Activated CD8-positive, alpha-beta memory T cell treated with anti-CD3 and anti-CD28 coated beads for 36 hours (primary cell): Measurements from ENCODE around the gene BEGAIN. TPM values are rescaled to one million over a fixed set of nuclear protein-coding genes. Genes with fewer than 3 reads are reported as not detected.

Experiments used
- CTCF ChIA-PET: fragments of 350-600 bp; sonication (Branson Sonifier 250); formaldehyde crosslinking; loops from one replicate; lab custom pipeline; 2021; ENCODE audit warnings: antibody characterized with exemption; lab: Charles Lee
- POLR2A ChIA-PET: fragments of 350-600 bp; sonication (Branson Sonifier 250); formaldehyde crosslinking; loops from one replicate; lab custom pipeline; 2021; ENCODE audit warnings: antibody characterized with exemption; lab: Charles Lee
- total RNA-seq, 2 experiments: library from RNA; stranded (reverse); gene quantifications; one replicate each; pipeline ENCODE4 v1.2.3, GENCODE V29; 2021

BEGAIN gene
- total RNA-seq, 2 experiments from 2014 or later, result 3.4 to 3.7 TPM

DNA sequence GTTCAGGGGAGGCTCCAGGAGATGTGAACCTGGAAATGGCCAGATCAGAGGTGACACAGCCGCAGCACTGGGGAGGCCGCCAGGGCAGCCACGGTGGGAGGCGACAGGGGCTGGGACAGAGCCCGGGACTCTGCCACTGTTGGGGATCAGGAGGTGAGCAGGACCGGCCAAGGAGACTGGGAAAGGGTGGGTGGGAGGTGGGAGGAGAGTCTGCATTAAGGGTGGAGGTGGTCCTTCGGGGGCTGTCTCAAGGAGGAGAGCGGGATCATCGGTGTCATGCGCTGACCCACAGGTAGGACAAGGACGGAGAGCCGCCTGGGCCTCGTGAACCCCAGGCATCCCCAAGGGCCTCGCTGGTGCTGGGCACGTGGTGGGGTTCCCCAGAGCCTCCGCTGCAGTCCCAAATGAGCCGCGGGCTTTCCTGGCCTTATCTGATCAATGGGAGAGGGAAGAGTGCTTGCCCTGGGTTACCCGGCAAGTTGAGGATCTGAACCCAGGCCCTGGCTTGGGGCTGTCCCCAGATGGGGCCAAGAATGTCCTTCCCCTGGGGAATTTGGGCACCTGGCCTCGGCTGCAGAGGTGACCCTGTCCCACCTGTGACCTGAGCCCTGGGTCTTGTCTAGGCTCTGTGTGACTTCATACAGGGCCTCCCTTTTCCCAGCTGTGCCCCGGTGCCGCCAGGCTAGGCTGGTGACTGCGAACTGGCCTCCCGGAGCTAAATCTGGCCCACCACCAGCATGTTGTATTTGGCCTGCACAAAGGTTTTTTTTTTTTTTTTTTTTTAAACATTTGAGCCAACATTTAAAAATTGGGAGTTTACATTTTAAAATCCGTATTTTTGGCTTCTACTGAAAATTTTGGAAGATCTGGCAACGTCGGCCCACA is 13.2 kb downstream of the BEGAIN start:
- ChIA-PET CTCF (interaction anchor here (0.7 kb wide), 2 partner anchors 309 to 758 kb away, joined by 4 read pairs; no protein-coding TSS in a partner anchor), POLR2A (no interaction called here)

DNA sequence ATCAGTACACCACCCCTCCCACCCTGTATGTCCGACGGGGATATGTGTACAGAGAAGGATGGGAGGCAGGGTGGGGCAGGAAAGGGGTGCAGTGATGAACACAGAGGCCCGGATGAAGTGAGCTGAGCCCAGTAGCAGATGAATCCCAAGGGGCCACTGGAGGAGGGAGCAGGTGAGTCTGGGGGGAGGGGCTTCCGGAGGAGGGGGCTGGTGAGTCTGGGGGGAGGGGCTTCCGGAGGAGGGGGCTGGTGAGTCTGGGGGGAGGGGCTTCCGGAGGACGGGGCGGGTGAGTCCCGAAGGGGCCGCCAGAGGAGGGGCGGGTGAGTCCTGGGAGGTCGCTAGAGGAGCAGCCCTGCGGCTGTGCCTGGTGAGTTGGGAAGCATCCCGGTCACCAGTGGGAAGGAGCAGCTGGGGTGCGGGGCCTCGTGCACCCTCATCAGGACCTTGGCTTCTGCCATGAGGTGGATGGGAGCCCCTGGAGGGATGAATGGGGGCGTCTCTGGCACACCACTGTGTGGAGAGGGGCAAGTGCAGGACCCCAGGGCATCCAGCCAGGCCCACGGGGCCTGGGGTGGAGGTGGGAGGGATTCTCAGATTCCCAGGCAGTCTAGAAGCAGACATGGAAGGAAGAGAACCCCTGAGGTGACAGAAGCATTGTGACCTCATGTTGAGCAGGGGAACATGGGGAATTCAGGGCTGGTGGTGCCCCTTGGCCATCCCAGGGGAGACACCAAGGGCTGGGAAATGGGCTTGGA is 14.0 kb downstream of the BEGAIN start:
- CTCF ChIA-PET, result no interaction called here
- POLR2A ChIA-PET, result no interaction called here

DNA sequence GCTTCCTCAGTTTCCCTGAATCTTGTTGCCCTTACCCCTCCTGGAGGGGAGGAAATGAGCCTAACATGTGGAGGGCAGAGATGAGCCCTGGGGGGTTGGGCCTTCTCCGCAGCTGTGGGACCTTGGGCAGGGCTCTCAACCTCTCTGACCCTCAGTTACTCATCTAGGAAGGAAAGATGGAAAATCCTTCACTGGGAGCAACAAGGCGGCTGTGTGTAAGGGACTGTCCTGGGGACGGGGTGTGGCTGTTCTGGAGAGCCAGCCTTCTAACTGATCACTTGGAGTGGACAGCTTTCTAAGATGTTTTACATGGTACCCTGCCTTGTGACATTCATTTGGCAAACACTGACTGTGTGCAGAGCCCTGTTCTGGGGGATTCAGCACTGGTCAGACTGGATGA is 14.7 kb downstream of the BEGAIN start:
- CTCF ChIA-PET, result no interaction called here

GRCh38 chr14:100571837-100572236 is 15.4 kb downstream of the BEGAIN start:
- CTCF ChIA-PET, result no interaction called here
- POLR2A ChIA-PET, result no interaction called here

More for the DNA sequence above, 14.7 kb downstream of the BEGAIN start:
- POLR2A ChIA-PET, result no interaction called here

- POLR2A ChIA-PET, result no interaction called here
Observed at GRCh38 chr14:100570726-100571454, 16.3 kb downstream of the BEGAIN start.

GRCh38 chr14:100569734-100570286 is 17.4 kb downstream of the BEGAIN start:
- ChIA-PET CTCF (no interaction called here), POLR2A (no interaction called here)

More at GRCh38 chr14:100570726-100571454, 16.3 kb downstream of the BEGAIN start:
- CTCF ChIA-PET, result no interaction called here

GRCh38 chr14:100568998-100569733 is 18.1 kb downstream of the BEGAIN start:
- ChIA-PET CTCF (no interaction called here), POLR2A (no interaction called here)

DNA sequence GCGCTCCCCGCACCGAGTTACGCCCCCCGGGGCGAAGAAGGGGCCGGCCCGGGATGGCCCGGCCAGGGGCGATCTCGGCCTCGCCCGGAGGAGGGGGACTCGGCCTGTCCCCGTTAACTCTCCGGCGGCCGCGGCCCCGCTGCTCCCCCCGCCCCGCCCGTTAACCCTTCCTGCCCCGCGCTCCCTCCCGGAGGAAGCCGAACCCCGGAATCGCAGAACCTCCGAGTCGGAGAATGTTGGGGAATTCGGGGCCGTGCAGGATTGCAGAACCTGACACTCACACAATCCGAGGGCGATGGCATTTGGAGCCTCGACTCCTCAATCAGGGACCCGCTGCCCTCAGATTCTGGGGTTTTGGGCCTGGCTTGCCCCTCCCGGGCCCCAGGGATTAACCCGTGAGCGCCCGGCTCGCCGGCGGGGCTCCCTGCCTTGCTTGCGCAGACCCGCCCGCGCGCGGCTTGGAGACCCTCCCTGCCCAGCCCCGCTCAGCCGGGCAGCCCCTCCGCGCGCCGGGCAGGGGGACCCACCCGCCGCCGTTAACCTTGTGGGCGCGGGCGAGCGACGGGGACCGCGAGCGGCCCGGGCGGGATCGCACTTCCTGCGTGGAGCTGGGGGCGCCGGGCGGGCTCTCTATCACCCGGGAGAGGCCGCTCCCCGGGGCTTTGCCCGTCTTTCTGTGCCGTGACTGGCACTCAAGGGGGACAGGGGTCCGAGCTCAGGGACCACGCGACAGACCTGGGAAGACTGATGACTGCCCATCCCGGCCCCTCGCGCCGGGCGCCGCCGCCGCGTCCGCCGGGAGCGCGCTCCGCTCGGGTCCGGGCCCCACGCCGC is 18.8 kb downstream of the BEGAIN start:
- POLR2A ChIA-PET, result no interaction called here
- CTCF ChIA-PET, result no interaction called here

GRCh38 chr14:100567877-100568163 is 19.4 kb downstream of the BEGAIN start:
- POLR2A ChIA-PET, result no interaction called here
- CTCF ChIA-PET, result no interaction called here

- ChIA-PET CTCF (no interaction called here), POLR2A (no interaction called here)
Observed at GRCh38 chr14:100567009-100567876, 20.0 kb downstream of the BEGAIN start.

GRCh38 chr14:100566586-100566985 is 20.6 kb downstream of the BEGAIN start:
- ChIA-PET POLR2A (no interaction called here), CTCF (no interaction called here)

DNA sequence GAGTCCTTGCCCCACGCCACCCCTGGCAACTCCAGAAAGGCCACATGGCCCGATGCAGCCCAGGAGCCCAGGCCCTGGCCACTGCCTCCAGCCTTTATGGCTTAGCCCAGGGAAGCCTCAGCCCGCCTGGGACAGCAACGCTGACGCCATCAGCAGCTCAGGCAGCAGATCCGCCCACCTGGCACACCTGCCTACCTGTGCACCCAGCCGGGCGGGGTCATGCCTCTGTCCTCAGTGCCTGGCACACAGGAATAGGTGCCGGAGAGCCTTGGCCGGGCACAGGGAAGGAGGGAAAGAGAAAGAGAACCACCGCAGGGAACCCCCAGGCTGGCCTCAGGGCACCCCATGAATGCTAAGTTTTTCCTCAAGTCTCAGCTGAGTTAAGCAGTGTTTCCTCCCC is 21.1 kb downstream of the BEGAIN start:
- POLR2A ChIA-PET, result no interaction called here
- CTCF ChIA-PET, result no interaction called here

DNA sequence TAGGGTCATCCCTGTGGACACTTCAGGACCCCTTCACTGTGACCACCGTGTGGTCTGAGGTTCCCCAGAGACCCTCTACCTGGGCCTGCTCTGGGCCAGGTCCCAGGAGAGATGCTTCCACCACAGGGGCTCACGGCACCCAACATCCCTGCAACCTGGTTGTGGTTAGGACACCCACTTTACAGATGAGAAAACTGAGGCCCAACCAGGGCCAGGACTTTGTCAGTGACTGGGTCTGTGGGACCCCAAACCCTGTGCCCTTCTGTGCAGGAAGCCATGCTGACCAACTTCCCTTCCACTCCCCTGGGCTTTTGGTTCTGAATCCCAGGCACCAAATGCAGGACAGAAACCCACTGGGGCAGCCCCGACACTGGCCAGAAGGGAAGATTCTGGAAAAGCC is 21.6 kb downstream of the BEGAIN start:
- POLR2A ChIA-PET, result no interaction called here
- CTCF ChIA-PET, result interaction anchor here (0.6 kb wide), 1 partner anchor 30 kb away, joined by 3 read pairs; no protein-coding TSS in a partner anchor

- ChIA-PET POLR2A (no interaction called here), CTCF (no interaction called here)
Observed at GRCh38 chr14:100564512-100564911, 22.7 kb downstream of the BEGAIN start.

GRCh38 chr14:100562751-100563150 is 24.5 kb downstream of the BEGAIN start:
- ChIA-PET CTCF (no interaction called here), POLR2A (no interaction called here)

DNA sequence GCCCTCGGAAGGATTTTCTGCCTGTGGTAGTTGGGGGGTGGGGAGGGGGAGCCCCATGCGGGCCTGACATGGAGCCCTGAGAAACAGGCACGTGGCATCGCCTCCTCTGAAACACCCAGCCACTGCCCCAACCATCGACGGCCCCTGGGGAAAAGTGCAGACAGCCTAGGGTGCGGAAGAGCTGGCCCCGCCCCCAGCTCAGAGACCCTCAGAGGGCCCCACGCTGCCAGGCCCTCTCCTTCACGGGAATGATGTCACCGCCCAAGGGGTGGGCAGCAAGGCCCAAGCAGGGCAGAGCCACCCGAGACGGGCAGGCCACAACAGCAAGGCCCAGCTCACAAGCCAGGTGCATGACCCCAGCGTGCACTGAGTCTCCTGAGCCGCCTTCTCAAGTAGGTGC is 26.2 kb downstream of the BEGAIN start:
- ChIA-PET CTCF (interaction anchor here (0.7 kb wide), 1 partner anchor 177 kb away, joined by 3 read pairs; no protein-coding TSS in a partner anchor), POLR2A (no interaction called here)

- ChIA-PET CTCF (no interaction called here), POLR2A (no interaction called here)
Observed at GRCh38 chr14:100560471-100560870, 26.7 kb downstream of the BEGAIN start.
